Psoas muscle (tissue), 8 donors: Measurements from ENCODE around the gene HYAL4. TPM values are rescaled to one million over a fixed set of nuclear protein-coding genes. Genes with fewer than 3 reads are reported as not detected.
A peak's percentile ranks its signal among the peaks of the same experiment; 100 is the strongest.

Experiments
- ATAC-seq, 4 donors: fragments of 200-7000 bp; cut with Tn5 transposase; one replicate each; pipeline ENCODE4 v1.9.1; 2020; ENCODE audit warnings: moderate library complexity in 3 of 4, mild to moderate bottlenecking in 2 of 4
- DNase-seq, 2 donors: peaks; one replicate each; pipeline ENCODE4 v3.0.0-alpha.2; 2020
- H3K27ac ChIP-seq: fragments of 200-600 bp; one replicate; pipeline ENCODE4 v1.8.0; 2022
- H3K27me3 ChIP-seq, 3 donors: fragments of 200-600 bp in 1 of 3; one replicate each; pipeline versions ENCODE4 v1.6.1 to v1.8.0; 2013 to 2022; ENCODE audit warnings: low read length in 2 of 3, mild to moderate bottlenecking in 2 of 3, moderate library complexity in 1 of 3; ENCODE audit not compliant: insufficient read depth in 3 of 3
- H3K36me3 ChIP-seq, 2 donors: fragments of 200-600 bp in 1 of 2; one replicate each; pipeline versions ENCODE4 v1.6.1 to v1.8.0; 2013 to 2022; ENCODE audit warnings: low read depth in 1 of 2, mild to moderate bottlenecking in 1 of 2, moderate library complexity in 1 of 2; ENCODE audit not compliant: insufficient read depth in 1 of 2
- H3K4me1 ChIP-seq: fragments of 200-600 bp; one replicate; pipeline ENCODE4 v1.8.0; 2022
- H3K4me3 ChIP-seq: fragments of 200-600 bp; one replicate; pipeline ENCODE4 v1.8.0; 2022; ENCODE audit warnings: mild to moderate bottlenecking
- H3K9me3 ChIP-seq: fragments of 200-600 bp; one replicate; pipeline ENCODE4 v1.8.0; 2022
- WGBS, 3 donors: extraction: QIAGEN DNeasy Blood & Tissue Kit; methylation state at CpG; one replicate each; pipeline versions ENCODE4 v1.1.6 to v1.1.7; 2013; 5-methylcytosine and 5-hydroxymethylcytosine counted together
- intact Hi-C, 2 donors: fragments of 100-400 bp; cut with DNase I; formaldehyde crosslinking; loops; one replicate each; pipeline versions ENCODE4 v1.11.0 to v1.14.2; 2022
- polyA plus RNA-seq, 3 donors: library from polyadenylated mRNA; stranded (reverse); fragments of 200-250 nt; gene quantifications; one replicate each; pipeline ENCODE4 v1.2.3, GENCODE V29; 2013
- total RNA-seq, 4 donors: library from RNA; stranded (reverse); fragmentation: NEBNext Ultra II Directional in 2 of 4; extraction: Animal tissue kit (Norgen Biotek cat#: 25700) in 2 of 4; gene quantifications; one replicate each; pipeline versions ENCODE4 v1.2.1 to v1.2.4, GENCODE V29; 2021 to 2023
- TF ChIP-seq, protein P1 (sequence below): fragments of 200-600 bp; IDR thresholded peaks from one replicate; pipeline ENCODE4 v1.8.0; 2022; ENCODE audit warnings: antibody characterized with exemption
- donor health status: healthy with polysubstance abuse.
- donor health status: DM: no; HTN: no; CAD: no; lungs with moderate emphysema.
- donor health status: Bipolar disorder and iron deficiency.
- donor health status: healthy.
- donor health status: DM: yes; HTN: yes; CAD: no.
- donor health status: DM: no; HTN: no; CAD: no.
- donor health status: DM: no; HTN: no; CAD: no.
- donor health status: DM: yes; HTN: yes; CAD: no.

Gene HYAL4
- total and polyA plus RNA-seq, 7 donors: 0.13 to 3.2 (median 1.9) TPM; not detected in 1

DNA sequence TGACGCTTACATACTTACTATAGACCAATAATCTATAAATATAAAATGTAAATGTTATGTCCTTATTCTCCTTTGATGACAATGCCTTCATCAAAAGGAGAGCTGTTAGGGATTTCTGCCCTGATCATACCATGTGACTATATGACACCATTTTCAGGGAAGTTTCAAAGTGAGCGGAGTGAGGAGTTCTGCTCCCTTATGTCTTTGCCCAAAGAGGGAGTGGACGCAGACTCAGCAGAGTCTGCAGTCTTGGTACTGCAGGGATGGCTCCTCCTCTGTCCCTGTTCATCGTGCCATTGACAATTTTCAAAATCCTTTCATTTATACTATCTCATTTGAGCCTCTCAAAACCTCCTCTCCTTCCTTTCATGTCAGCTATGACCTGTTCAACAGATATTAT, 27.9 kb downstream of the HYAL4 start:
- ATAC-seq: peak in 2 of 4 donors; percentile 48 to 59
- H3K4me3 ChIP-seq: no peak overlapping the region
- WGBS, 3 donors: 69 to 79% (median 72%) methylated on average over 4 of the region's 4 CpGs

GRCh38 chr7:123876557-123877256, 31.7 kb downstream of the HYAL4 start:
- intact Hi-C loops: no loop called here
- Histone ChIP-seq H3K9me3 (no peaks in the 10 kb centered on the region), H3K27ac (no peak overlapping the region), H3K4me3 (no peak overlapping the region), H3K27me3 (no peaks in the 10 kb centered on the region), H3K4me1 (peaks cover 7% of the 10 kb centered on the region), H3K36me3 (no peaks in the 10 kb centered on the region)
- ATAC-seq (no peak), DNase-seq (no peak)
- TF ChIP-seq, protein P1, sequence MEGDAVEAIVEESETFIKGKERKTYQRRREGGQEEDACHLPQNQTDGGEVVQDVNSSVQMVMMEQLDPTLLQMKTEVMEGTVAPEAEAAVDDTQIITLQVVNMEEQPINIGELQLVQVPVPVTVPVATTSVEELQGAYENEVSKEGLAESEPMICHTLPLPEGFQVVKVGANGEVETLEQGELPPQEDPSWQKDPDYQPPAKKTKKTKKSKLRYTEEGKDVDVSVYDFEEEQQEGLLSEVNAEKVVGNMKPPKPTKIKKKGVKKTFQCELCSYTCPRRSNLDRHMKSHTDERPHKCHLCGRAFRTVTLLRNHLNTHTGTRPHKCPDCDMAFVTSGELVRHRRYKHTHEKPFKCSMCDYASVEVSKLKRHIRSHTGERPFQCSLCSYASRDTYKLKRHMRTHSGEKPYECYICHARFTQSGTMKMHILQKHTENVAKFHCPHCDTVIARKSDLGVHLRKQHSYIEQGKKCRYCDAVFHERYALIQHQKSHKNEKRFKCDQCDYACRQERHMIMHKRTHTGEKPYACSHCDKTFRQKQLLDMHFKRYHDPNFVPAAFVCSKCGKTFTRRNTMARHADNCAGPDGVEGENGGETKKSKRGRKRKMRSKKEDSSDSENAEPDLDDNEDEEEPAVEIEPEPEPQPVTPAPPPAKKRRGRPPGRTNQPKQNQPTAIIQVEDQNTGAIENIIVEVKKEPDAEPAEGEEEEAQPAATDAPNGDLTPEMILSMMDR: no peak
- WGBS, 3 donors: 67 to 70% (median 68%) methylated on average over 7 of the region's 7 CpGs

More for the DNA sequence above, 27.9 kb downstream of the HYAL4 start:
- TF ChIP-seq, protein P1: no peak
- H3K27me3 ChIP-seq: no peaks in the 10 kb centered on the region
- DNase-seq: no peak
- intact Hi-C loops: loop anchor here in 1 of 2 donors (5.0 kb wide), 1 partner anchor 291 kb away; no protein-coding TSS in a partner anchor
- peaks cover 3% of the 10 kb centered on the region for H3K4me1 ChIP-seq
- no peaks in the 10 kb centered on the region for H3K9me3 ChIP-seq
- no peak overlapping the region for H3K27ac ChIP-seq
- H3K36me3 ChIP-seq: no peaks in the 10 kb centered on the region

GRCh38 chr7:123879628-123880027, 34.7 kb downstream of the HYAL4 start:
- WGBS, 3 donors: 14 to 31% (median 23%) methylated on average over 4 of the region's 4 CpGs
- ATAC-seq (peak; percentile 74 to 96 (median 86)), DNase-seq (no peak)
- no peaks in the 10 kb centered on the region for H3K27me3 ChIP-seq
- H3K4me3 ChIP-seq: no peak overlapping the region
- intact Hi-C loops: no loop called here
- TF ChIP-seq, protein P1: no peak
- peak overlapping the region; percentile 34 for H3K27ac ChIP-seq
- H3K36me3 ChIP-seq: no peaks in the 10 kb centered on the region
- H3K9me3 ChIP-seq: no peaks in the 10 kb centered on the region
- peaks cover 4% of the 10 kb centered on the region for H3K4me1 ChIP-seq

DNA sequence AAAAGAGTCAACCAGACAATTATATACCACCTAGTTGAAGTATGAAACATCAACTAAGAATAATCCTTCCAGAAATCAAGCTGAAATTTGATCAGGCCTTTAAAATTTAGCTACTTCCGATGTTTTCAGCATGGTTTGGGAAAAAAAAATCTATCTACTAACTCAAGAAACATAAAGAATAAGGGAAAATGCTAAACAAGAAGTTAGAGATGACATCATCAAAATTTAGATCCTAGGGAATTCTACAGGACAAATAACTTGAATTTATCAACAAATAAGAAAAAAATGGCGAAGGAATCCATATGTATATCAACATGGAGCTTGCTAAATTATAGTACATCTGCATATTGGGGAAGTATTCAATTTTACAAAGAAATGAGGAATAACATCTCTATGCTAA, 36.3 kb downstream of the HYAL4 start:
- DNase-seq (no peak), ATAC-seq (no peak)
- peaks cover 4% of the 10 kb centered on the region for H3K4me1 ChIP-seq
- H3K27ac ChIP-seq: no peak overlapping the region
- no peaks in the 10 kb centered on the region for H3K9me3 ChIP-seq
- TF ChIP-seq, protein P1: no peak
- intact Hi-C loops: no loop called here
- no peak overlapping the region for H3K4me3 ChIP-seq
- no peaks in the 10 kb centered on the region for H3K36me3 ChIP-seq
- WGBS, 3 donors: 67 to 86% (median 79%) methylated on average over 2 of the region's 2 CpGs
- H3K27me3 ChIP-seq: no peaks in the 10 kb centered on the region

GRCh38 chr7:123883154-123883553, 38.2 kb downstream of the HYAL4 start:
- DNase-seq (no peak), ATAC-seq (no peak)
- Histone ChIP-seq H3K4me1 (peaks cover 4% of the 10 kb centered on the region), H3K36me3 (no peaks in the 10 kb centered on the region), H3K27ac (no peak overlapping the region), H3K27me3 (no peaks in the 10 kb centered on the region), H3K9me3 (no peaks in the 10 kb centered on the region), H3K4me3 (no peak overlapping the region)
- TF ChIP-seq, protein P1: no peak
- intact Hi-C loops: no loop called here
